ENCODE measurements around the gene RPE65.

DNA sequence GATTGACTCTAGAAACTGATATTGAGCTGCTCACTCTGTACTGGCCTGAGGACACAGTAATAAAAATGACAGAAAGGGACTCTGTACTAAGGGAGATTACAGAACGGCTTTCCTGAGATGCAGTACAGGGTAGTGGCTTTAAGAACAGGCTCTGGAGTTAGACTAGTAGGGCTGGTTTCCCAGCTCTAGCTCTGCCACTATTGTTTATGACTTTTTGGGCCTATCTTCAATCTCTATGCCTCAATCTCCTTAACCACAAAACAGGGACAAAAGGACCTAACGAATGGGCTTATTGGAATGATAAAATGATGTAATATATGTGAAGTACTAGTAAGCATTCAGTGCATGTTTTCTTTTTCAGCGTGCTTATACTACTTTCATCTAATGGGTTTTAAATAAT lies 45.8 kb upstream of the RPE65 start:
- TF ChIP-seq, protein P1, sequence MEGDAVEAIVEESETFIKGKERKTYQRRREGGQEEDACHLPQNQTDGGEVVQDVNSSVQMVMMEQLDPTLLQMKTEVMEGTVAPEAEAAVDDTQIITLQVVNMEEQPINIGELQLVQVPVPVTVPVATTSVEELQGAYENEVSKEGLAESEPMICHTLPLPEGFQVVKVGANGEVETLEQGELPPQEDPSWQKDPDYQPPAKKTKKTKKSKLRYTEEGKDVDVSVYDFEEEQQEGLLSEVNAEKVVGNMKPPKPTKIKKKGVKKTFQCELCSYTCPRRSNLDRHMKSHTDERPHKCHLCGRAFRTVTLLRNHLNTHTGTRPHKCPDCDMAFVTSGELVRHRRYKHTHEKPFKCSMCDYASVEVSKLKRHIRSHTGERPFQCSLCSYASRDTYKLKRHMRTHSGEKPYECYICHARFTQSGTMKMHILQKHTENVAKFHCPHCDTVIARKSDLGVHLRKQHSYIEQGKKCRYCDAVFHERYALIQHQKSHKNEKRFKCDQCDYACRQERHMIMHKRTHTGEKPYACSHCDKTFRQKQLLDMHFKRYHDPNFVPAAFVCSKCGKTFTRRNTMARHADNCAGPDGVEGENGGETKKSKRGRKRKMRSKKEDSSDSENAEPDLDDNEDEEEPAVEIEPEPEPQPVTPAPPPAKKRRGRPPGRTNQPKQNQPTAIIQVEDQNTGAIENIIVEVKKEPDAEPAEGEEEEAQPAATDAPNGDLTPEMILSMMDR (IDR thresholded peaks at IDR 0.05), result no peak
- TF ChIP-seq POLR2A (IDR thresholded peaks at IDR 0.05), result no peak
